Cardiac muscle cell (in vitro differentiated cells and primary cell): ENCODE measurements around the gene KCNMB2. TPM values are rescaled to one million over a fixed set of nuclear protein-coding genes. Genes with fewer than 3 reads are reported as not detected.

Source experiments
- DNase-seq, 2 donors: peaks; one replicate each; pipeline versions ENCODE4 v3.0.0 to v3.0.0-alpha.2; 2010 to 2017; ENCODE audit warnings: low read depth in 1 of 2, low spot score in 1 of 2
- H3K27ac ChIP-seq: fragments of 200-600 bp; sonication (generic); 2 replicates; pipeline ENCODE4 v1.5.1; 2016
- H3K27me3 ChIP-seq: fragments of 200-600 bp; sonication (generic); 2 replicates; pipeline ENCODE4 v1.6.0; 2016; ENCODE audit warnings: control low read depth
- H3K36me3 ChIP-seq: fragments of 200-600 bp; sonication (generic); 2 replicates; pipeline ENCODE4 v1.5.1; 2016; ENCODE audit warnings: control low read depth
- H3K4me1 ChIP-seq: fragments of 200-600 bp; sonication (generic); 2 replicates; pipeline ENCODE4 v1.8.1; 2017; ENCODE audit warnings: low read depth, mild to moderate bottlenecking, mixed run types
- H3K4me3 ChIP-seq: fragments of 200-600 bp; sonication (generic); 2 replicates; pipeline ENCODE4 v1.5.1; 2016; ENCODE audit warnings: mild to moderate bottlenecking
- H3K9me3 ChIP-seq: fragments of 200-600 bp; sonication (generic); 2 replicates; pipeline ENCODE4 v1.5.1; 2017; ENCODE audit warnings: low read depth, mild to moderate bottlenecking, control low read depth
- polyA plus RNA-seq: library from polyadenylated mRNA; unstranded; fragments of >200 nt; fragmentation: Nextera tagmentation; extraction: Ambion mirVana; gene quantifications from 2 replicates; pipeline ENCODE4 v1.2.1, GENCODE V29; 2016
- total RNA-seq: library from RNA; depleted of rRNA; stranded (reverse); fragments of >200 nt; gene quantifications from 2 replicates; pipeline ENCODE4 v1.2.3, GENCODE V29; 2016
- TF ChIP-seq, protein P1 (sequence below): IDR thresholded peaks from 2 replicates; pipeline ENCODE4 v1.5.1; 2012; ENCODE audit warnings: low read depth, mild to moderate bottlenecking, low read length

The KCNMB2 gene
- total and polyA plus RNA-seq, 2 experiments from 2014 or later: 0.33 TPM; not detected in 1

DNA sequence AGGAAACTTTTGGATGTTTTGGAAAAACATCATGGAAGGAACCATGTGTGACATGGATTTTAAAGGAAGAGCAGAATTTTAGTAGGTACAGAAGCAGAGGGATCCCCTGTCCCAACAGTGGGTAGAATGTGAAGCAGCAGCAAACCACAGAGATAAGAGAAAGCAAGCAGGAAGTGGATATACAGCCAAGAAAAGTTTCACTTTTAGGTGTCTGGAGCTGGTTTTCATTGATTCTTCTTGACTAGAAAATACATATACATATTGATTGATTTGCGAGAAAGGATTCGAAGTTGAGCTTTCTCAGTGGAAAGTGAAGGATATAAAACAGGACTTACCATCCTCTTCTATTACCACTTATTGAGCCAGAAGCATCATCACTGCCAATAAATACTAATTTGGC is 133.5 kb downstream of the KCNMB2 start:
- peaks cover 42% of the 10 kb centered on the region for H3K4me1 ChIP-seq
- H3K27ac ChIP-seq: peak overlapping the region; percentile 61
- H3K27me3 ChIP-seq: no peaks in the 10 kb centered on the region
- no peaks in the 10 kb centered on the region for H3K36me3 ChIP-seq
- TF ChIP-seq, protein P1, sequence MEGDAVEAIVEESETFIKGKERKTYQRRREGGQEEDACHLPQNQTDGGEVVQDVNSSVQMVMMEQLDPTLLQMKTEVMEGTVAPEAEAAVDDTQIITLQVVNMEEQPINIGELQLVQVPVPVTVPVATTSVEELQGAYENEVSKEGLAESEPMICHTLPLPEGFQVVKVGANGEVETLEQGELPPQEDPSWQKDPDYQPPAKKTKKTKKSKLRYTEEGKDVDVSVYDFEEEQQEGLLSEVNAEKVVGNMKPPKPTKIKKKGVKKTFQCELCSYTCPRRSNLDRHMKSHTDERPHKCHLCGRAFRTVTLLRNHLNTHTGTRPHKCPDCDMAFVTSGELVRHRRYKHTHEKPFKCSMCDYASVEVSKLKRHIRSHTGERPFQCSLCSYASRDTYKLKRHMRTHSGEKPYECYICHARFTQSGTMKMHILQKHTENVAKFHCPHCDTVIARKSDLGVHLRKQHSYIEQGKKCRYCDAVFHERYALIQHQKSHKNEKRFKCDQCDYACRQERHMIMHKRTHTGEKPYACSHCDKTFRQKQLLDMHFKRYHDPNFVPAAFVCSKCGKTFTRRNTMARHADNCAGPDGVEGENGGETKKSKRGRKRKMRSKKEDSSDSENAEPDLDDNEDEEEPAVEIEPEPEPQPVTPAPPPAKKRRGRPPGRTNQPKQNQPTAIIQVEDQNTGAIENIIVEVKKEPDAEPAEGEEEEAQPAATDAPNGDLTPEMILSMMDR: no peak
- H3K4me3 ChIP-seq: no peak overlapping the region
- H3K9me3 ChIP-seq: no peaks in the 10 kb centered on the region
- DNase-seq: peak in 1 of 2 donors; percentile 27

DNA sequence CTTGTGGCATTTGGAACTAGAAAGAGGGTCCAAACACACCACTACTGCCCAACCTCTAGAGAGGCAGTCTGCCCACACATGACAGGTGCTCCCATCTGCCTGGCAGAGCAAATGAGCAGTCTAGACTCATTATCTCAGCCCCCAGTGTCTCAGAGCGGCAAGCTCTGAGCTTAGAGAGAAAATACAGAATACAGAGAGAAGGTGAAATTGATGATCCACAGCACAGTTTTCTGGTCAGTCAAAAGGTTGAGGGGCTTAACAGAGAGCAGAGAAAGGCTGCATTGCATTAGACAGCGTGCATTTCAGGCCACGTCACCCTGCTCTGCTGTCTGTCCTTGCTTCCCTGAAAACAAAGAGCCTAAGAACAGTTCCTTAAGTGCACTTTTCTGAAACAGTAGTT is 135.1 kb downstream of the KCNMB2 start:
- peak in 1 of 2 donors; percentile 13 for DNase-seq
- Histone ChIP-seq H3K36me3 (no peaks in the 10 kb centered on the region), H3K27me3 (no peaks in the 10 kb centered on the region), H3K4me1 (peaks cover 25% of the 10 kb centered on the region), H3K9me3 (no peaks in the 10 kb centered on the region), H3K4me3 (no peak overlapping the region), H3K27ac (no peak overlapping the region)
- TF ChIP-seq, protein P1: no peak

DNA sequence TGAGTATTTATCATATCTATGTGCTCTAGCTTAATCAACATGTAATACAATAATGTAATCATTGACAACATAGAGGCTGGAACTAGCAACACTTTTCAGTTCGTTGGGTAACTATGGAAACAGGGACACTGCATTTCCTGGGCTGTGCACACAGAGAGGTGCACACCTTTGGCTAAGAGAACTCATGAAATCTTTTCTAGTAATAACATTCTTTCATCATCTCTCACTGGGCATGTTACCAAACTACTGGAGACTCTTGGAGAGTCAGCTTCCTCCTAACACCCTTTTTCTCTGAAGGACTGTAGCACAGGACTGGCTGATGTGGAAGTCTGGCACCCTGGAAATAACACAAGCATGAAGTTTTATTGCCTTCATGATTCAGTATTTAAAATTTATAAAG is 135.6 kb downstream of the KCNMB2 start:
- DNase-seq: peak in 1 of 2 donors; percentile 81
- TF ChIP-seq, protein P1: no peak
- Histone ChIP-seq H3K36me3 (no peaks in the 10 kb centered on the region), H3K27me3 (no peaks in the 10 kb centered on the region), H3K27ac (no peak overlapping the region), H3K4me3 (no peak overlapping the region), H3K4me1 (peaks cover 25% of the 10 kb centered on the region), H3K9me3 (no peaks in the 10 kb centered on the region)

DNA sequence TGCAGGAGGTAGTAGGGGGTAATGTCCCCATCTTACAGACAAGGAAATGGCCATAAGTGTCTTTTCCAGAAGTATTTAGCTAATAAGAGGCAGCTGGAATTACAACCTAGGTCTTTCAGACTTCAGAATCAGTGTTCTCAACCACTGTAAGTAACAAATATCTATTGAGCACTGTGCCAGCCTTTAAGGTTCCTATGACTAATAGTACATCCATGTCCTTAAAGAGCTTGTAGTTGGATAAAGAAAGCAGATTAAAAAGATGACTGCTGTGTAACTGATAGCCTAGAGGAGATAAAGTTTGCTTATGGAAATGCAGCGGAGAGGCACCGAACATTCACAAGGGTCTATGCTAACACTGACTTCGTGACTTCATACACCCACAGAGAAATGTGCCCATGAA is 136.0 kb downstream of the KCNMB2 start:
- peak in 1 of 2 donors; percentile 18 for DNase-seq
- H3K9me3 ChIP-seq: no peaks in the 10 kb centered on the region
- TF ChIP-seq, protein P1: no peak
- no peak overlapping the region for H3K27ac ChIP-seq
- no peaks in the 10 kb centered on the region for H3K27me3 ChIP-seq
- no peaks in the 10 kb centered on the region for H3K36me3 ChIP-seq
- no peak overlapping the region for H3K4me3 ChIP-seq
- peaks cover 25% of the 10 kb centered on the region for H3K4me1 ChIP-seq

DNA sequence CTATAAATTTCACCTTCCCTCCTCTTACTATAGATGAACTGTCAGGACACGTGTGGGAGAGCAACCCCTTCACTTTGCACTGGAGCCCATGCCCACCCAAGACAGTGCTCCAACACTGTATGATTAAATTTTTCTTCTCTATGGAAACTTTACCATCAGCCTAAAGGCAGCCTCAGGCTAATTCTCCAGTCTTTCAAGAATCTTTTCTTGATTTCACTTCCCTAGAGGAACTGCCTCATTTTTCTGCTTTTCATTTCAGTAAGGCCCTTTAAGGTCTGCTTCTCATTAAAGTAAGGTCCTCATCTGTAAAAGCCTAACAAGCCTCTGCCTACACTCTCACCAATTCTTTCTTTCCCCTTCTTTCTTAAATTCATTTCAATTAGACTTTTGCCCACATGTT is 137.3 kb downstream of the KCNMB2 start:
- no peak overlapping the region for H3K27ac ChIP-seq
- no peaks in the 10 kb centered on the region for H3K9me3 ChIP-seq
- no peaks in the 10 kb centered on the region for H3K27me3 ChIP-seq
- TF ChIP-seq, protein P1: no peak
- peaks cover 20% of the 10 kb centered on the region for H3K4me1 ChIP-seq
- no peaks in the 10 kb centered on the region for H3K36me3 ChIP-seq
- DNase-seq: no peak
- H3K4me3 ChIP-seq: no peak overlapping the region

DNA sequence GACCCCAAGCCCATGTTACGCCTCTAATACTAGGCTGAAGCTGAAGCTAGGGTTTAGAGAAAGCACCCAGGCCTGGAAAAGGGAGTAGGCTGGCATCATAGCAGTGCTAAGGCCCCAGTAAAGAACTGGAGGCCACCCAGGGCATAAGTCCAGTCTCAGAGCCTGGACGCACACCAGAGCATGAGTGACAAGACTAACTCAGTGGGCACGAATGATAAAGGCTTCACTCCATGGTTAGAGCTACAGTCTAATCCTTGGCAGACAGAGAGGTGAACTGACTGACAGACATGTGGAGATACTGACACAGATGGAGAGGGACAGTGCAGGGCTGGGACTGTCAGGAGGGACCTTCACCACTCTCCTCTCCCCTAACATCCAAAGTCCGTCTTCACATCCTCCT is 139.8 kb downstream of the KCNMB2 start:
- TF ChIP-seq, protein P1: no peak
- no peak for DNase-seq
- Histone ChIP-seq H3K4me1 (peaks cover 12% of the 10 kb centered on the region), H3K27ac (no peak overlapping the region), H3K9me3 (no peaks in the 10 kb centered on the region), H3K36me3 (no peaks in the 10 kb centered on the region), H3K27me3 (no peaks in the 10 kb centered on the region), H3K4me3 (no peak overlapping the region)
